ENCODE data around the gene FGFBP2. TPM values are rescaled to one million over a fixed set of nuclear protein-coding genes. Genes with fewer than 3 reads are reported as not detected.

The FGFBP2 gene
- total RNA-seq, 1 donor from 2014 or later, result not detected

- Histone ChIP-seq H3K9me3 (ENCODE audit: insufficient read depth, low read depth, low read length) (no peaks in the 10 kb centered on the region), H4K20me1 (ENCODE audit: insufficient read depth, low read length) (no peaks in the 10 kb centered on the region), H3K36me3 (ENCODE audit: insufficient read depth, low read length) (no peaks in the 10 kb centered on the region), H3K4me1 (ENCODE audit: insufficient read depth, low read length) (no peaks in the 10 kb centered on the region), H3K27ac (ENCODE audit: low read depth, low read length) (no peak overlapping the region), H3K4me3 (ENCODE audit: insufficient read depth, low read depth, low read length) (no peak overlapping the region), H3K9ac (ENCODE audit: low read length) (no peak overlapping the region), H2AFZ (ENCODE audit: low read depth, low read length) (no peak overlapping the region), H3K4me2 (ENCODE audit: low read length) (no peak overlapping the region), H3K27me3 (ENCODE audit: insufficient read depth, low read length) (no peaks in the 10 kb centered on the region), H3K79me2 (ENCODE audit: insufficient read depth, low read length) (no peaks in the 10 kb centered on the region)
- H3K27ac Mint-ChIP-seq (ENCODE audit: unreplicated experiment), result no peak overlapping the region
- no peaks in the 10 kb centered on the region for H3K36me3 Mint-ChIP-seq (ENCODE audit: low read depth, unreplicated experiment)
- H3K27me3 Mint-ChIP-seq (ENCODE audit: low read depth, unreplicated experiment), result peaks cover 6% of the 10 kb centered on the region
- no peak overlapping the region for H3K4me3 Mint-ChIP-seq (ENCODE audit: unreplicated experiment)
- H3K4me1 Mint-ChIP-seq (ENCODE audit: low read depth, unreplicated experiment), result no peaks in the 10 kb centered on the region
- FAIRE-seq, result no peak
- DNase-seq (ENCODE audit: low read depth), result no peak
- peaks cover 2% of the 10 kb centered on the region for H3K9me3 Mint-ChIP-seq (ENCODE audit: unreplicated experiment)
- no peak for TF ChIP-seq EZH2 (IDR thresholded peaks at IDR 0.05; ENCODE audit: insufficient read depth, low read length)
- TF ChIP-seq CTCF (IDR thresholded peaks at IDR 0.05; ENCODE audit: insufficient read depth, low read depth, low read length), result no peak
These were observed 20.7 kb downstream of the FGFBP2 start for GRCh38 chr4:15942283-15942682.

GRCh38 chr4:15938640-15939039, 24.3 kb downstream of the FGFBP2 start, which contains the start of gene FGFBP1:
Gene FGFBP1, minus strand, starts transcription at chr4:15938740. Its CDS starts 2,108 bp downstream, at chr4:15936632.
- H3K4me3 Mint-ChIP-seq (ENCODE audit: unreplicated experiment), result no peak within 1 kb of the TSS
- Histone ChIP-seq H3K9me3 (ENCODE audit: insufficient read depth, low read depth, low read length) (no peaks in the 10 kb centered on the region), H3K27me3 (ENCODE audit: insufficient read depth, low read length) (no peaks in the 10 kb centered on the region), H3K4me2 (ENCODE audit: low read length) (no peak within 1 kb of the TSS), H2AFZ (ENCODE audit: low read depth, low read length) (peak within 1 kb of the TSS; percentile 19), H3K79me2 (ENCODE audit: insufficient read depth, low read length) (no peaks in the 10 kb centered on the region), H4K20me1 (ENCODE audit: insufficient read depth, low read length) (no peaks in the 10 kb centered on the region), H3K36me3 (ENCODE audit: insufficient read depth, low read length) (no peaks in the 10 kb centered on the region), H3K9ac (ENCODE audit: low read length) (no peak within 1 kb of the TSS), H3K4me1 (ENCODE audit: insufficient read depth, low read length) (no peaks in the 10 kb centered on the region), H3K27ac (ENCODE audit: low read depth, low read length) (no peak within 1 kb of the TSS), H3K4me3 (ENCODE audit: insufficient read depth, low read depth, low read length) (no peak within 1 kb of the TSS)
- FAIRE-seq, result no peak
- no peaks in the 10 kb centered on the region for H3K36me3 Mint-ChIP-seq (ENCODE audit: low read depth, unreplicated experiment)
- no peaks in the 10 kb centered on the region for H3K9me3 Mint-ChIP-seq (ENCODE audit: unreplicated experiment)
- H3K27me3 Mint-ChIP-seq (ENCODE audit: low read depth, unreplicated experiment), result peaks cover 2% of the 10 kb centered on the region
- H3K4me1 Mint-ChIP-seq (ENCODE audit: low read depth, unreplicated experiment), result no peaks in the 10 kb centered on the region
- H3K27ac Mint-ChIP-seq (ENCODE audit: unreplicated experiment), result no peak within 1 kb of the TSS
- no peak for DNase-seq (ENCODE audit: low read depth)
- TF ChIP-seq CTCF (IDR thresholded peaks at IDR 0.05; ENCODE audit: insufficient read depth, low read depth, low read length), result no peak
- no peak for TF ChIP-seq EZH2 (IDR thresholded peaks at IDR 0.05; ENCODE audit: insufficient read depth, low read length)

- FAIRE-seq, result no peak
- H3K4me1 Mint-ChIP-seq (ENCODE audit: low read depth, unreplicated experiment), result no peaks in the 10 kb centered on the region
- no peak overlapping the region for H3K27ac Mint-ChIP-seq (ENCODE audit: unreplicated experiment)
- no peaks in the 10 kb centered on the region for H3K36me3 ChIP-seq (ENCODE audit: insufficient read depth, low read length)
- H3K4me1 ChIP-seq (ENCODE audit: insufficient read depth, low read length), result no peaks in the 10 kb centered on the region
- H4K20me1 ChIP-seq (ENCODE audit: insufficient read depth, low read length), result no peaks in the 10 kb centered on the region
- H3K27me3 Mint-ChIP-seq (ENCODE audit: low read depth, unreplicated experiment), result peaks cover 2% of the 10 kb centered on the region
- H3K4me3 Mint-ChIP-seq (ENCODE audit: unreplicated experiment), result no peak overlapping the region
- H3K4me3 ChIP-seq (ENCODE audit: insufficient read depth, low read depth, low read length), result no peak overlapping the region
- no peak overlapping the region for H3K4me2 ChIP-seq (ENCODE audit: low read length)
- TF ChIP-seq CTCF (IDR thresholded peaks at IDR 0.05; ENCODE audit: insufficient read depth, low read depth, low read length) (no peak), EZH2 (IDR thresholded peaks at IDR 0.05; ENCODE audit: insufficient read depth, low read length) (no peak)
- H3K9me3 ChIP-seq (ENCODE audit: insufficient read depth, low read depth, low read length), result no peaks in the 10 kb centered on the region
- H3K27ac ChIP-seq (ENCODE audit: low read depth, low read length), result no peak overlapping the region
- H3K79me2 ChIP-seq (ENCODE audit: insufficient read depth, low read length), result no peaks in the 10 kb centered on the region
- H3K27me3 ChIP-seq (ENCODE audit: insufficient read depth, low read length), result no peaks in the 10 kb centered on the region
- DNase-seq (ENCODE audit: low read depth), result no peak
- no peaks in the 10 kb centered on the region for H3K36me3 Mint-ChIP-seq (ENCODE audit: low read depth, unreplicated experiment)
- peak overlapping the region; percentile 19 for H2AFZ ChIP-seq (ENCODE audit: low read depth, low read length)
- H3K9me3 Mint-ChIP-seq (ENCODE audit: unreplicated experiment), result no peaks in the 10 kb centered on the region
- H3K9ac ChIP-seq (ENCODE audit: low read length), result no peak overlapping the region
These were observed 24.8 kb downstream of the FGFBP2 start for GRCh38 chr4:15938182-15938581.

All from astrocyte (in vitro differentiated cells and primary cell).